Measurements from ENCODE around the gene OXCT1. TPM values are rescaled to one million over a fixed set of nuclear protein-coding genes. Genes with fewer than 3 reads are reported as not detected.
"Not testable (repeated sequence)": the region's sequence is repeated elsewhere in the genome, so short reads cannot be mapped to it uniquely, and the experiment has no call there.

The OXCT1 gene
- total RNA-seq, 2 donors from 2014 or later = 32.8 to 161 TPM

DNA sequence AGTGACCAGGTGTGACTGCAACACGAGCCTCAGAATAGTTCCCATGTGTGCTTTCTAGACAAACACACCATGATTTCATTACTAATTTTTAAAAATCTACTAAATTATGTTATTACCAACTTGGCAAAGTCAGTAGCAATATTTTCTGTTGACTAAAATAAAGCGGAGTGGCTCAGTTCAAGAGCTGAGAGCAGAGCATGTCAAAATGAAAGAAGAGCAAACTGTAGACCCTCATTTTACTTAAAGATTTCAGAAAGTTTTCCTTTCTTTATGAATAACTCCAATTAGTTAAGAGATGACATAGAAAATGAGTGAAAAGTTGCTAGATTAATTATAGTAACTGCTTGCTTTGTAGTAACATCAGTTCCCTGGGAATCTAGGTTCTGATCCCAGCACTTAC, 17.9 kb downstream of the OXCT1 start:
- no peak overlapping the region for H3K4me3 ChIP-seq
- peaks cover 43% of the 10 kb centered on the region for H3K36me3 ChIP-seq
- no peaks in the 10 kb centered on the region for H3K9me3 ChIP-seq
- no peak overlapping the region for H3K27ac ChIP-seq
- no peak for DNase-seq (ENCODE audit: low spot score)
- H3K4me1 ChIP-seq = no peaks in the 10 kb centered on the region
- TF ChIP-seq, protein P1, sequence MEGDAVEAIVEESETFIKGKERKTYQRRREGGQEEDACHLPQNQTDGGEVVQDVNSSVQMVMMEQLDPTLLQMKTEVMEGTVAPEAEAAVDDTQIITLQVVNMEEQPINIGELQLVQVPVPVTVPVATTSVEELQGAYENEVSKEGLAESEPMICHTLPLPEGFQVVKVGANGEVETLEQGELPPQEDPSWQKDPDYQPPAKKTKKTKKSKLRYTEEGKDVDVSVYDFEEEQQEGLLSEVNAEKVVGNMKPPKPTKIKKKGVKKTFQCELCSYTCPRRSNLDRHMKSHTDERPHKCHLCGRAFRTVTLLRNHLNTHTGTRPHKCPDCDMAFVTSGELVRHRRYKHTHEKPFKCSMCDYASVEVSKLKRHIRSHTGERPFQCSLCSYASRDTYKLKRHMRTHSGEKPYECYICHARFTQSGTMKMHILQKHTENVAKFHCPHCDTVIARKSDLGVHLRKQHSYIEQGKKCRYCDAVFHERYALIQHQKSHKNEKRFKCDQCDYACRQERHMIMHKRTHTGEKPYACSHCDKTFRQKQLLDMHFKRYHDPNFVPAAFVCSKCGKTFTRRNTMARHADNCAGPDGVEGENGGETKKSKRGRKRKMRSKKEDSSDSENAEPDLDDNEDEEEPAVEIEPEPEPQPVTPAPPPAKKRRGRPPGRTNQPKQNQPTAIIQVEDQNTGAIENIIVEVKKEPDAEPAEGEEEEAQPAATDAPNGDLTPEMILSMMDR (IDR thresholded peaks at IDR 0.05) = no peak
- H3K27me3 ChIP-seq = no peaks in the 10 kb centered on the region

- DNase-seq (ENCODE audit: low spot score) = no peak
- Histone ChIP-seq H3K27me3 (no peaks in the 10 kb centered on the region), H3K4me1 (no peaks in the 10 kb centered on the region), H3K4me3 (no peak overlapping the region), H3K9me3 (no peaks in the 10 kb centered on the region), H3K36me3 (peaks cover 43% of the 10 kb centered on the region), H3K27ac (no peak overlapping the region)
- TF ChIP-seq, protein P1 (IDR thresholded peaks at IDR 0.05) = no peak
Measured at GRCh38 chr5:41851116-41851515, 19.1 kb downstream of the OXCT1 start.

- Histone ChIP-seq H3K27me3 (no peaks in the 10 kb centered on the region), H3K36me3 (peaks cover 43% of the 10 kb centered on the region), H3K9me3 (no peaks in the 10 kb centered on the region), H3K4me3 (no peak overlapping the region), H3K4me1 (no peaks in the 10 kb centered on the region), H3K27ac (no peak overlapping the region)
- DNase-seq (ENCODE audit: low spot score) = no peak
- TF ChIP-seq, protein P1 (IDR thresholded peaks at IDR 0.05) = no peak
Measured at GRCh38 chr5:41848983-41849382, 21.2 kb downstream of the OXCT1 start.

DNA sequence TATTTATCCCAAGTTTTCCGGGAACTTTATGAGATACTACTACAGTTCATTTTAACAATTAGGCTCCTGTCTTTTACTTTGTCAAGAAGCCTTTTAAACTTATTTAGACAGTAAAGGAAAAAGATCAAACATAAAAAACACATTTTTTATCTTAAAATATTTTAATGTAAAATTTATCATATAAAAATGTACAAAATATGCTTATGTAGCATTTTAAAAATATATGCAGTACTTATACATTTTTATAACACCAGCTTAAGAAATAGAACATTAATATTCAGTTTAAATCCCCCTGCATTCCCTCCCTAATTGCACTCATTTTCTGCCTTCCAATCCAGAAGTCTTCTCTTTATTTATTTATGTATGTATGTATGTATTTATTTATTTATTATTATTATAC, 24.5 kb downstream of the OXCT1 start:
- not testable (repeated sequence) for DNase-seq (ENCODE audit: low spot score); H3K27me3 ChIP-seq; H3K9me3 ChIP-seq; H3K27ac ChIP-seq; H3K4me3 ChIP-seq; H3K4me1 ChIP-seq
- peaks cover 16% of the 10 kb centered on the region for H3K36me3 ChIP-seq

GRCh38 chr5:41844502-41844901, 25.7 kb downstream of the OXCT1 start:
- Histone ChIP-seq H3K36me3 (peaks cover 7% of the 10 kb centered on the region), H3K4me3 (no peak overlapping the region), H3K4me1 (no peaks in the 10 kb centered on the region), H3K27me3 (no peaks in the 10 kb centered on the region), H3K9me3 (no peaks in the 10 kb centered on the region), H3K27ac (no peak overlapping the region)
- TF ChIP-seq, protein P1 (IDR thresholded peaks at IDR 0.05) = no peak
- DNase-seq (ENCODE audit: low spot score) = no peak

DNA sequence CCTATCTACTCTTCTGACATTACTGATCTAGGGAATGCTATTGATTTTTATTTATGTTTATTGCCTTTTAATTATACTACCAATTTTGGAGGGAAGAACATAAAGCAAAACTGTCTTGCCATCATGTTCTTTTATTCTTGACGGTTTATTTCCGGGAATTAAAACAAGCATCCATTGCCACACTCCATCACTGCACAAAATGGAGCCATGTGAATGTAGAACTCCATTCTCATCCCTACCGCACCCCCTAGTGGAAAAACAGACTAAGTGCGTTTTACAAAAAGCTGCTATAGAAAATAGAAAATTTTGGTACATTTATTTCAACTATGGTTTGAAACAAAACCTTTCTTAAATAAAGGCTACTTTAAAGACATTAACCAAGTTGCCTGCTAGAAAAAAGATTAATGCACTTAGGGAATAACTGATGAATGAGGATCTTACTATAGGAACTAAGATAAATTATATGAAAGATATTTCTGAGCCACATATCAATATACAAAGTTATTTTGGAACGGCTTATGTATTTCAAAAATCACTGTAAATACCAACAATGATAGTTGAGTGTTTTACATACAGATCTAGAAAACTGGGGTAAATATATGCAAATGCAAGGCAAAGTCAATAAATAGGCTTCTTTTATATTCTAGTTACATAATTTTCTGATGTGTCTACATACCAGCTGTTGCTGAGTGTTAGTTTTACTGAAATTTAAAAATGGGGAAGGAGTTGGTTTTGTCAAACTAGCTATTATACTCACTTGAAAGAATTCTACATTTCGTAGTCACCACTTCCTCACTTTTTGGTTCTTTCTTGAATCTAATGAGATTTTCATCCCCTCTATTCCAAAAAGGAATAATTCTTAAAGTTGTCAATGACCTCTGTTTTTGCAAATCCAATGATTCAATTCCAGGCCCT, 26.5 kb downstream of the OXCT1 start:
- H3K4me3 ChIP-seq = no peak overlapping the region
- no peak for DNase-seq (ENCODE audit: low spot score)

More for the DNA sequence above, 26.5 kb downstream of the OXCT1 start:
- H3K27me3 ChIP-seq = no peaks in the 10 kb centered on the region
- TF ChIP-seq, protein P1 (IDR thresholded peaks at IDR 0.05) = peak; percentile 69 to 84
- no peaks in the 10 kb centered on the region for H3K9me3 ChIP-seq
- no peaks in the 10 kb centered on the region for H3K4me1 ChIP-seq
- no peaks in the 10 kb centered on the region for H3K36me3 ChIP-seq
- no peak overlapping the region for H3K27ac ChIP-seq

All from right atrium auricular region (tissue), 2 donors.